ENCODE measurements around the gene RAB11FIP5.
"Not testable (repeated sequence)": the region's sequence is repeated elsewhere in the genome, so short reads cannot be mapped to it uniquely, and the experiment has no call there.

RAB11FIP5 gene

DNA sequence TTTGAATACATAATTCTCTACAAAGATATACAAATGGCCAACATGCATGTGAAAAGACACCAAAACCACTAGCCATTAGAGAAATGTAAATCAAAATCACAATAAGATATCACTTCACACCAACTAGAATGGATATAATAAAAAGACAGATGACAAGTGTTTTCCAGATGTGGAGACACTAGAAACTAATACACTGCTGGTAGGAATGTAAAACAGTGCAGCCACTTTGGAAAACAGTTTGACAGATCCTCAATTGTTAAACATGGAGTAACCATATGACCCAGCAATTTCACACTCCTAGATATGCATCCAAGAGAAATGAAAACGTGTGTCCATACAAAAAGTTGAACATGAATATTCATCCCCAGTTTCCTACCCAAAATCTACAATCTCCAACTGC lies 9.8 kb upstream of the RAB11FIP5 start:
- Mint-ChIP-seq H3K9me3 (peaks cover 13% of the 10 kb centered on the region), H3K27ac (no peak overlapping the region)

GRCh38 chr2:73119611-73120239 lies 7.0 kb upstream of the RAB11FIP5 start:
- not testable (repeated sequence) for H3K4me3 Mint-ChIP-seq; H3K9me3 Mint-ChIP-seq; H3K36me3 Mint-ChIP-seq (ENCODE audit: low read depth); H3K27ac Mint-ChIP-seq; DNase-seq
- Mint-ChIP-seq H3K27me3 (ENCODE audit: low read depth, poor library complexity) (peaks cover 34% of the 10 kb centered on the region), H3K4me1 (peaks cover 10% of the 10 kb centered on the region)

More for the DNA sequence above, 9.8 kb upstream of the RAB11FIP5 start:
- TF ChIP-seq, protein P1, sequence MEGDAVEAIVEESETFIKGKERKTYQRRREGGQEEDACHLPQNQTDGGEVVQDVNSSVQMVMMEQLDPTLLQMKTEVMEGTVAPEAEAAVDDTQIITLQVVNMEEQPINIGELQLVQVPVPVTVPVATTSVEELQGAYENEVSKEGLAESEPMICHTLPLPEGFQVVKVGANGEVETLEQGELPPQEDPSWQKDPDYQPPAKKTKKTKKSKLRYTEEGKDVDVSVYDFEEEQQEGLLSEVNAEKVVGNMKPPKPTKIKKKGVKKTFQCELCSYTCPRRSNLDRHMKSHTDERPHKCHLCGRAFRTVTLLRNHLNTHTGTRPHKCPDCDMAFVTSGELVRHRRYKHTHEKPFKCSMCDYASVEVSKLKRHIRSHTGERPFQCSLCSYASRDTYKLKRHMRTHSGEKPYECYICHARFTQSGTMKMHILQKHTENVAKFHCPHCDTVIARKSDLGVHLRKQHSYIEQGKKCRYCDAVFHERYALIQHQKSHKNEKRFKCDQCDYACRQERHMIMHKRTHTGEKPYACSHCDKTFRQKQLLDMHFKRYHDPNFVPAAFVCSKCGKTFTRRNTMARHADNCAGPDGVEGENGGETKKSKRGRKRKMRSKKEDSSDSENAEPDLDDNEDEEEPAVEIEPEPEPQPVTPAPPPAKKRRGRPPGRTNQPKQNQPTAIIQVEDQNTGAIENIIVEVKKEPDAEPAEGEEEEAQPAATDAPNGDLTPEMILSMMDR (IDR thresholded peaks at IDR 0.05), result no peak
- Mint-ChIP-seq H3K36me3 (ENCODE audit: low read depth) (no peaks in the 10 kb centered on the region), H3K4me3 (no peak overlapping the region), H3K27me3 (ENCODE audit: low read depth, poor library complexity) (peaks cover 31% of the 10 kb centered on the region), H3K4me1 (peaks cover 10% of the 10 kb centered on the region)
- no peak for DNase-seq

- H3K27me3 Mint-ChIP-seq (ENCODE audit: low read depth, poor library complexity), result peaks cover 44% of the 10 kb centered on the region
- peaks cover 11% of the 10 kb centered on the region for H3K9me3 Mint-ChIP-seq
- no peaks in the 10 kb centered on the region for H3K36me3 Mint-ChIP-seq (ENCODE audit: low read depth)
- H3K4me1 Mint-ChIP-seq, result peaks cover 10% of the 10 kb centered on the region
- H3K4me3 Mint-ChIP-seq, result no peak overlapping the region
- no peak overlapping the region for H3K27ac Mint-ChIP-seq
- DNase-seq, result no peak
- TF ChIP-seq, protein P1 (IDR thresholded peaks at IDR 0.05), result no peak
These were observed 4.7 kb upstream of the RAB11FIP5 start for GRCh38 chr2:73117441-73117840.

DNA sequence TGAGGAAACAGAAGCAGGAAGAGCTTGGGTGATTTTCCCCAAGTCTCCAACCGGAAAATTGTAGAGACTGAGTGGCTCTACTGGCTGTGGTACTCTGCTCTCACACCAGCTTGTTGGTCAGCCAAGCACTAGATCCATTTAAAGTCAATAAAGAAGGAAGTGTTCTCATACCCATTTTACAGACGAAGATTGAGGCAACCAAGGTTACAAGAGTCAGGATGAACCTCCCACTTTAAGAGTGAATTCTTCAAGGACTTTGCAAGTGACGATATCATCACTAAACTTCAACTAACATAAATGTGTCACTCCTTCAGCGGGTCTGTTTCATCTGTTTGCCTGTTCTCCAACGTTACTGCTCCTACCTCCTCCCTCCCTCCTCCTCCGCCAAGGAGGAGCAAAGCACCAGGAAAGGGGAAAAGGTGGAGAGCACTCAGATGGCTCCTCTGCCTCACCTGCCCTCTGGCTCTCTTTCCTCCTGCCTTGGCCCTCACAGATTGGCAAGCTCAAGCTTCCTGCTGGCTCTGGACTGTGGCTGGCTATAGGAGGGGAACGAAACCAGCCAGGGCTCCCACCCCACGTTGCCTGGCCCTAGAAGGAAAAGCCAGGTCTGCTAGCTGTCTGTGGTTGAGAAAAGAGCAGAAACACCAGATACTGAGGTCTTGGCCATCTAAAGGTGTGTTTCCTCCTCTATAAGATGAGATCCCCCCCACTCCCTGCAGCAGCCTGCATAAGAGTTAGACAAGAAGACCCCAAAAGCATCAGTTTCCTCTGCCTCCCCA lies 3.6 kb upstream of the RAB11FIP5 start:
- H3K36me3 Mint-ChIP-seq (ENCODE audit: low read depth), result no peaks in the 10 kb centered on the region
- peaks cover 11% of the 10 kb centered on the region for H3K9me3 Mint-ChIP-seq
- no peak overlapping the region for H3K27ac Mint-ChIP-seq
- H3K4me3 Mint-ChIP-seq, result no peak overlapping the region
- TF ChIP-seq, protein P1 (IDR thresholded peaks at IDR 0.05), result no peak
- DNase-seq, result no peak
- H3K27me3 Mint-ChIP-seq (ENCODE audit: low read depth, poor library complexity), result peaks cover 51% of the 10 kb centered on the region
- H3K4me1 Mint-ChIP-seq, result peaks cover 18% of the 10 kb centered on the region

- Mint-ChIP-seq H3K4me3 (peak overlapping the region; percentile 63), H3K9me3 (peaks cover 11% of the 10 kb centered on the region), H3K27ac (no peak overlapping the region), H3K4me1 (peaks cover 24% of the 10 kb centered on the region), H3K27me3 (ENCODE audit: low read depth, poor library complexity) (peaks cover 66% of the 10 kb centered on the region), H3K36me3 (ENCODE audit: low read depth) (no peaks in the 10 kb centered on the region)
- TF ChIP-seq, protein P1 (IDR thresholded peaks at IDR 0.05), result no peak
- DNase-seq, result no peak
These were observed 1.6 kb upstream of the RAB11FIP5 start for GRCh38 chr2:73114273-73114867.
